GM23248 (cell line): ENCODE results near the gene MRO.

ENCODE experiments used
- EZH2 ChIP-seq: fragments of 200-600 bp; sonication (generic); IDR thresholded peaks from 2 replicates; pipeline ENCODE4 v1.6.1; 2018; ENCODE audit warnings: antibody characterized with exemption, mild to moderate bottlenecking; ENCODE audit not compliant: insufficient read depth, poor library complexity, severe bottlenecking
- EZH2phosphoT487 ChIP-seq: fragments of 200-600 bp; sonication (generic); IDR thresholded peaks from 2 replicates; pipeline ENCODE4 v1.6.1; 2018; ENCODE audit warnings: antibody characterized with exemption, moderate library complexity, mild to moderate bottlenecking, low read depth; ENCODE audit not compliant: insufficient read depth

GRCh38 chr18:50844554-50844953 is 24.7 kb upstream of the MRO start:
- no peak for TF ChIP-seq EZH2
- no peak for TF ChIP-seq EZH2phosphoT487
